GM18499 (cell line): ENCODE results near the gene TFB2M.
"Not testable (repeated sequence)": the region's sequence is repeated elsewhere in the genome, so short reads cannot be mapped to it uniquely, and the experiment has no call there.

Experiments
- ATAC-seq: cut with Tn5 transposase; IDR thresholded peaks from one replicate; pipeline ENCODE4 v1.9.1; 2021; ENCODE audit warnings: moderate number of reproducible peaks; ENCODE audit not compliant: insufficient read depth, unreplicated experiment

TFB2M gene

DNA sequence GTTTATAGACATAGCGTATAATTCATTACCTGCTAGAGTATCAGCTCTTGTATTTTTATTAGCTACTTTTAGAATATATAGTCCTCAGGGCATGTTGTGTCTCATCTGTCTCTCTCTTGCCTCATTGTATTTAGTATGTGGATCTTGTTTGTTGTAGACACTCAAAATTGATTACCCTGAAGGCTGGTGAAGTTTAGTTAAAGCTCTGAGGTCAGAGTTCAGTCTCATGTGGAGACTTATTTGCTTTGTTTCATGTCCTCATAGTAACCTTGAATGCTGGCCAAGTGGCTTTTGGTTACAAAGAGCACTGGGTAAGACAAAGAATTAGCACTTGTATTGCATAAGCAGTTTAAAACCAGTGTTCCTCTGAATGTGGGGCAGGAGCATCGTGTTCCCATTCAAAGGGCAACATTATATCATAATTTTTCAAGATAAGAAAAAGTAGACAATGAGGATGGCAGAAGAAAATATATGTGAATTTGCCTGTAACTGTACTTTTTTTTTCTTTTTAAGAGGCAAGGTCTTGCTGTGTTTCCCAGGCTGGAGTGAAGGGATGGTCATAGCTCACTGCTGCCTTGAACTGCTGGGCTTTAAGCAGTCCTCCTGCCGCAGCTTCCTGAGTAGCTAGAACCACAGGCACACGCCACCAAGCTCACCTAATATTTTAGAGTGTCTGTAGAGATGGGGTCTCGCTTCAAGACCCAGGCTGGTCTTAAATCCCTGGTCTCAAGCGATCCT, 17.6 kb upstream of the TFB2M start:
- no peak for ATAC-seq

GRCh38 chr1:246583056-246583440, 17.0 kb upstream of the TFB2M start:
- ATAC-seq: no peak

DNA sequence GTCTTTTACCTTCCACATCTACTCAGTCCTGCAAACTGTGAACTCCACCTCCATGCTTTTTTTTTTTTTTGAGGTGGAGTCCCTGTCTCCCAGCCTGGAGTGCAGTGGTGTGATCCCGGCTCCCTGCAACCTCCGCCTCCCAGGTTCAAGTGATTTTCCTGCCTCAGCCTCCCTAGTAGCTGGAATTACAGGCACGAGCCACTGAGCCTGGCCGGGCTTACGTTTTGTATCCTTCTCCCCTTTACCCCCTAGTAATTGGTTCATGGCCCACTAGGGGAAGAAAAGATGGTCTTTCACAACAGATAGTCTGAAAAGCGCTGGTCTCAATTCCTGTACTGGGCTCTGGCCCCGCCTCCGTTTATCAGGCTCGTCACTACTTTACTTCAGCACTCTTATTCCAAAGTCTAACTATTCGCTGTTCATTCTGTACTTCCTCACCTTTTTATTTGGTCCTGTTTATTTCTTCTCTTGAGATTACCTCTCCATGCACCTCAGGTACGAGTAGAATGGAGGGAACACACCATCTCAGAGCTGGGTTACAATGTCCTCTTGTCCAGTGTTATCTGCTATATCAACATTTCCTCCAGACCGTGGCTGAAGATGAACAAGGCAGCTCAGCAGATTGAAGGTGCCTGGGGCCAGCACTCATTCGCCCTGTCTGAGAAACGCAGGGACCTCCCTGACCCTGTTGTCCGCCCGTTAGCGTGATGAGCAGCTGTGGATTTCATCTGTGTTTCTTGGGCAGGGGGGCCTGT, 16.4 kb upstream of the TFB2M start:
- ATAC-seq: no peak

DNA sequence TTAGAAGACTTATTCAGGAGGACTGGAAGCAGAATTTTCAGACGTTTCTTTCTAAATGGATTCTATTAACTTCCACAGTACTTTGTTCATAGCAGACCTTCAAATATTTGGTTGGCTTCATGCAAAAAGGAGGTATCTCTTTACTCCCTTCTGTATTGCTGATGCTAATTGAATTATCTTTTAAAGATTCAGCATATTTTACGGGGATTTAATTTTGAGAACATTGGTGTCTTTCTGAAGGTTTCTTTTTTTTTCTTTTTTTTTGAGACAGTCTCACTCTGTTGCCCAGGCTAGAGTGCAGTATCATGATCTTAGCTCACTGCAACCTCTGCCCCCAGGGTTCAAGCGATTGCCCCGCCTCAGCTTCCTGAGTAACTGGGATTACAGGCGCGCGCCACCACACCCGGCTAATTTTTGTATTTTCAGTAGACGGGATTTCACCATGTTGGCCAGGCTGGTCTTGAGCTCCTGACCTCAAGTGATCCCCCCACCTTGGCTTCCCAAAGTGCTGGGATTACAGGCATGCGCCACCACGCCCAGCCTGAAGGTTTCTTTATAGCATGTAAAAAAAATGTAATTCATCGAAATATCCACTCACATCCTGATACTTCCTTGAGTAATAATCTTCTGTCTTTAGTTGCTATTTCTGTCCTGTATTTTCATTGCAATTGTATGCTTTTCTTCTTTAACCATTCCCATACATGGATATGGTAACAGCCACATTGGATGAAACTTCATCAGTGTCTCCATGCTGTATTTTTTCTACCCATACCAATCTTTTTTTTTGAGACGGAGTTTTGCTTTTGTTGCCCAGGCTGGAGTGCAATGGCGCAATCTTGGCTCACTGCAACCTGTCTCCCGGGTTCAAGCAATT, 14.7 kb upstream of the TFB2M start:
- ATAC-seq: no peak

DNA sequence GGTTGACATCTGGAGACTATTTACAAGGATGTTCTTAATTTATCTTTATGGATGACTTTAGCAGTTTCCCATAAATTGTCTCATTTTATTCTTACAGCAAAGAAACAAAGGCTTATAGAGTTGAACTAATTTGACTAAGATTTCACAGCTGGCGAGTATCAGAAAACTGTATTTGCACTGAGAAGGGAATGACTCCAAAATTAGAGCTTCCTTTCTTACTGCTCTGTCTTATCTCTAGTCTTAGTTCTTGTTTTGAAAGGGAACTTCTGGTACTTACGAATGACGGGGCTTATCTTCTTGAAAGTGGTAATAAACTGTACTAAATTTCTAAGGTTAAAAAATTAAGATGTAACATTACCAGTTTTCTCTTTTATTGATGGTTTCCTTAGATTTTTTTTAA, 13.8 kb upstream of the TFB2M start:
- peak; percentile 47 for ATAC-seq

- ATAC-seq: no peak
Measured at GRCh38 chr1:246577720-246578106, 11.7 kb upstream of the TFB2M start.

GRCh38 chr1:246577082-246577719, 11.1 kb upstream of the TFB2M start:
- ATAC-seq: no peak

- no peak for ATAC-seq
Measured at GRCh38 chr1:246576709-246577032, 10.6 kb upstream of the TFB2M start.

DNA sequence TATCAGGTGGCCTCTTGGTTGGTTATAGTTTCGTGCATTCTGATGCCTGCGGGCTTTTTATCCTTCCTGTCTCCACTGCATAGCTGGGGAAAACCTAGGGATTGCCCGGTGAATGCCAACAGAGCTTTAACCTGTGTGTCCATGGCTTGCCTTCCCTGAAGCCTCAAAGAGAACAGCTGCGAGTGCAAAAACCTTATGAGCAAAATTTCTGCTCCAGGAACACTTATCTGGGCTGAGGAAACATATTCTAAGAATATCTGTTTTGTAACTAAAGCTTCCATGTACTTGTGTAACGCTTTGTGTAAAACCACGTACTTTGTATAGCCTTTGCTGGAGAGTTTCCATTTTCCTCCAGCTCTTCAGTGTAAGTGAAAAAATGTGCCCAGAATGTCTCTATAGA, 7.4 kb upstream of the TFB2M start:
- ATAC-seq: no peak

DNA sequence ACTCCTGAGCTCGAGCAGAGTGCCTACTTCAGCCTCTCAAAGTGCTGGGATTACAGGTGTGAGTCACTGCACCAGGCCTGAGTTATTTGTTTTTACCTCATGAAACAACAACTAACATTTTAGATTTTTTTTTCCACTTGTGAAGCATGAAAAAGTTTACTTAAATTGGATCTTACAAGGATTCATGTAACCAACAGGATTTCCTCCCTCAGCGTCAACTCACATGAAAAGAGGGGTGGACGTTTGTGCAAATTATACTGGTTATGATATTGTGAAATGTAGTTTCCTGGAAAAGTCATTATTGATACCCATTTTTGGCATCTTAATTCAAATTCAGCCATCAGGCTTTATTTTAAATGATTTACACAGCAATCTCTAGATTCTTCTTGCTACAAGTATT, 6.7 kb upstream of the TFB2M start:
- no peak for ATAC-seq

GRCh38 chr1:246571953-246572352, 5.9 kb upstream of the TFB2M start:
- no peak for ATAC-seq

GRCh38 chr1:246571309-246571708, 5.2 kb upstream of the TFB2M start:
- not testable (repeated sequence) for ATAC-seq

GRCh38 chr1:246569248-246570238, 3.5 kb upstream of the TFB2M start:
- ATAC-seq: no peak

DNA sequence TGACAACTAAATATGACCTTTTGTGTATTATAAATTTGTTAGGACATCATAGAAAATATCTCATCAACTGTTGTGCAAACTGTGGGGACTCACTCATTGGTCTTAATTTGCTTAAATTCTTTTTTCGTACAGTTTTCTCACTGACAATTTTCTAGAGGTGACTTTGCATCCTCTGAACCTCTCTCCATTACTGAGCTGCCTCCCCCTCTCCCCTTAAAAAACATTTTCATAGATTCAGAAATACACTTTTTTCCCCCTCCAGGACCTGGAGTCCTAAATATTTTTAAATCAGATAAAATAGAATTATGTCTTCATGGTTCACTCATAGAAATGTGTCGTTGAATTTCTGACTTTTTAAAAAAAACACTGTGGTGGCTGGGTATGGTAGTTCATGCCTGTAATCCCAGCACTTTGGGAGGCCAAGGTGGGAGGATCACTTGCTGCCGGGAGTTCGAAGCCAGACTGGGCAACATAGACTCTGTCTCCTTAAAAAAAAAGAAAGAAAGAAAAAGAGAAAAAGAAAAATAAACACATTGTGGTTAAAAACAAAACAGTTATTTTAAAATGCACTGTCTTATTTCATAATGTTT, 1.7 kb upstream of the TFB2M start:
- ATAC-seq: no peak

DNA sequence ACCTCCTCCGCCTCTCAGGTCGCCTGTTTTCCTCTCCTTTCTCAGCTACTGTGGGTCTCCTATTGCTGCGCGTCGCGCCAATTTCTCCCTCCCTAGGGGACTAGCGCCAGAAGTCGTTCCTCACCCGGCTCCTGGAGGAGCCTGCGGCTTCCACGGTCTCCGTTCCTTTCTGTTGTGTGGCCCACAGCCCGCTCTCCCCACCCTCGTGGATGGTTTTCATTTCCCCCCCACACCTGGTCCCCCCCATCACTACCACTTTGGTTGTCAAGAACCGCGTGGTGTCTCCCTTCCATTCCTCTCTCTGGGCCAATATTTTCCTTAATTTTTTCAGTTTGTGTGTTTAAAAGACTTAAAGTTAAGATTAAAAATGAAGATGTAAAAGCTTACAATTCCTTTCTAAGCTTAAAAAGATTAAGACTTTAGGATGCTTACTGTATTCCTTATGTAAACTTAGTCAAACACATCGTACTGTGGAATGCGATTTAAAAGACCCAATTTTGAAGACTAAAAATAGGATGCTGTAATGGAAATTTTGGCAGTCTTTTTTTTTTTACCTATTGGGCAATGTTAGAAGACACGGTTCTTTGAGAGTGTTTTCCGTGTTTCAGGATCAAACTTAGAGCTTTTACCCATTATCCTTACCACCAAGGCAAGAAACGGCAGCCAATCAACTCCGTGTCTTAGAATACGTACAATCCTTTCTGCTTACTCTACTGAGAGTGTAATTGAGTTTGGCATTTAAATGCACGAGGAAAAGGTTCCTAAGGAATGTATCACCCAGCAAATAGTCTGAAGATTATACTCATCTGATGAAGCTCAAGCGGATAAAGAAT, 968 bp upstream of the TFB2M start:
- no peak for ATAC-seq

GRCh38 chr1:246565751-246566127, 322 bp downstream of the TFB2M start:
- no peak for ATAC-seq

DNA sequence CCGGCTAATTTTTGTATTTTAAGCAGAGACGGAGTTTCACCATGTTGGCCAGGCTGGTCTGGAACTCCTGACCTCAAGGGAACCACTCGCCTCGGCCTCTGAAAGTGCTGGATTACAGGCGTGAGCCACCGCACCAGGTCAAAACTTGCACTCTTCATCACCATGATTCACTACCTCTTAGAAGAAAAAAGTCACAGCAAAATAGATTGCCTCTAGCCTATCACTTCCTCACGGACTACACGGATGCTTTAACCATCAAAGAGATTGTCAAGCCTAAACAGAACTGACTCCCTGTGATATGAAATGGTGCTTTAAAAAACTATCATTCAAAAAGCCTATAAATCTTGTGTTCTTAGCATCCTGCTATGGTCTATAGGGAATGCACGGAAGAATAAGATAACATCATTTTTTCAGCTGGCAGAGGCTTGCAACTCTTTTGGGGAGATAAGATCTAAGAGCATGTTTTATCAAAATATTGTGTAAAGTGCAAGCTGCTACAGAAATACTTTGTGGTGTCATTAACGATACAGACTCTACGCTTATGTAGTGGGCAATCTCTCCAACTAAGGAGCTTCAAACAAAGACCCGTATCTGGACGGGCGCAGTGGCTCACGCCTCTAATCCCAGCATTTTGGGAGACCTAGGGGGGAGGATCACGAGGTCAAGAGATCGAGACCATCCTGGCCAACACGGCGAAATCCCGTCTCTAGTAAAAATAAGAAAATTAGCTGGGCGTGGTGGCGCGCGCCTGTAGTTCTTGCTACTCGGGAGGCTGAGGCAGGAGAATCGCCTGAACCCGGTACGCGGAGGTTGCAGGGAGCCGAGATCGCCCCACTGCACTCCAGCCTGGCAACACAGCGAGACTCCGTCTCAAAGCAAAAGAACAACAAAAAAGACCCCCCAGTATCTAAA, 966 bp downstream of the TFB2M start:
- no peak for ATAC-seq
